Inflammatory macrophage treated with lipopolysaccharide for 1 hour (primary cell): ENCODE measurements around the gene HELQ.
"Not testable (repeated sequence)": the region's sequence is repeated elsewhere in the genome, so short reads cannot be mapped to it uniquely, and the experiment has no call there.

ENCODE experiments used
- DNase-seq, 2 donors: peaks; one replicate each; pipeline ENCODE4 v3.0.0-alpha.2; 2020 to 2022

HELQ gene

GRCh38 chr4:83418211-83418610 lies 37.4 kb downstream of the HELQ start:
- DNase-seq, result no peak

GRCh38 chr4:83417566-83417965 lies 38.1 kb downstream of the HELQ start:
- no peak for DNase-seq

GRCh38 chr4:83413676-83414075 lies 41.9 kb downstream of the HELQ start:
- DNase-seq, result peak in 1 of 2 donors; percentile 11

GRCh38 chr4:83408908-83409307 lies 46.7 kb downstream of the HELQ start:
- DNase-seq, result no peak

- no peak for DNase-seq
Measured at GRCh38 chr4:83405844-83406816, 49.5 kb downstream of the HELQ start.

GRCh38 chr4:83398158-83398557 lies 57.5 kb downstream of the HELQ start:
- DNase-seq, result not testable (repeated sequence)

GRCh38 chr4:83393908-83394307 lies 61.7 kb downstream of the HELQ start:
- DNase-seq, result no peak

- no peak for DNase-seq
Measured at GRCh38 chr4:83392562-83392961, 63.1 kb downstream of the HELQ start.

GRCh38 chr4:83390944-83391343 lies 64.7 kb downstream of the HELQ start:
- DNase-seq, result no peak

- DNase-seq, result no peak
Measured at GRCh38 chr4:83389756-83390505, 65.7 kb downstream of the HELQ start.

GRCh38 chr4:83389037-83389720 lies 66.4 kb downstream of the HELQ start:
- no peak for DNase-seq

- no peak for DNase-seq
Measured at GRCh38 chr4:83388313-83388676, 67.3 kb downstream of the HELQ start.

- DNase-seq, result no peak
Measured at GRCh38 chr4:83387476-83388312, 67.9 kb downstream of the HELQ start.

- DNase-seq, result no peak
Measured at GRCh38 chr4:83387012-83387411, 68.6 kb downstream of the HELQ start.

- DNase-seq, result no peak
Measured at GRCh38 chr4:83382850-83383249, 72.8 kb downstream of the HELQ start.

GRCh38 chr4:83381173-83381572 lies 74.5 kb downstream of the HELQ start:
- DNase-seq, result no peak

- no peak for DNase-seq
Measured at GRCh38 chr4:83378419-83378818, 77.2 kb downstream of the HELQ start.

- DNase-seq, result no peak
Measured at GRCh38 chr4:83372931-83373330, 82.7 kb downstream of the HELQ start.

GRCh38 chr4:83371936-83372335 lies 83.7 kb downstream of the HELQ start:
- no peak for DNase-seq

GRCh38 chr4:83371235-83371634 lies 84.4 kb downstream of the HELQ start:
- no peak for DNase-seq

- DNase-seq, result no peak
Measured at GRCh38 chr4:83370640-83370906, 85.0 kb downstream of the HELQ start.

GRCh38 chr4:83369831-83370639 lies 85.6 kb downstream of the HELQ start:
- peak; percentile 70 to 71 for DNase-seq
